CD4-positive, alpha-beta T cell treated with Interferon alpha-2 for 1 hour (primary cell): ENCODE data around the gene PPP1R2C.

Experiments
- DNase-seq, 2 donors: peaks; one replicate each; pipeline ENCODE4 v3.0.0-alpha.2; 2020 to 2022

Gene PPP1R2C

GRCh38 chrX:42748067-42748850 lies 29.7 kb downstream of the PPP1R2C start:
- no peak for DNase-seq

- no peak for DNase-seq
Measured at GRCh38 chrX:42746606-42747005, 31.4 kb downstream of the PPP1R2C start.

DNA sequence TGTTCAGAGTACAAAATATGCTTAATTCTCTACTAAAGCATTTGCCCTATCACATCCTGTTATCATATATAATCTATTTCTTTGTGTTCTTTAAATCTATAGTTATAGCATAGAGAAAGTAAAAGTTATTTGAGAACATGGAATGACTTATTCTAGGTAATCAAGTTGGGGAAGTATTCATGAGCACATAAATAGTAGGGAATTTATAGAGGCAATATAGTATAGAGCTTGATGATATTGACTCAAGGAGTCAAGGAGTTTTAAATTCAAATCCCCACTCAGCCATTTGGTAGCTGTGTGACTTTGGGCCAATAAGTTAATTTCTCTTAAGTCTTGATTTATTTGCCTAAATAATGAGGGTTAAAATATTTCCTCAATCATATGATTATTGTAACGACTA lies 37.5 kb downstream of the PPP1R2C start:
- DNase-seq, result no peak

- DNase-seq, result peak in 1 of 2 donors; percentile 11
Measured at GRCh38 chrX:42739741-42740140, 38.2 kb downstream of the PPP1R2C start.

GRCh38 chrX:42739258-42739657 lies 38.7 kb downstream of the PPP1R2C start:
- peak in 1 of 2 donors; percentile 53 for DNase-seq

DNA sequence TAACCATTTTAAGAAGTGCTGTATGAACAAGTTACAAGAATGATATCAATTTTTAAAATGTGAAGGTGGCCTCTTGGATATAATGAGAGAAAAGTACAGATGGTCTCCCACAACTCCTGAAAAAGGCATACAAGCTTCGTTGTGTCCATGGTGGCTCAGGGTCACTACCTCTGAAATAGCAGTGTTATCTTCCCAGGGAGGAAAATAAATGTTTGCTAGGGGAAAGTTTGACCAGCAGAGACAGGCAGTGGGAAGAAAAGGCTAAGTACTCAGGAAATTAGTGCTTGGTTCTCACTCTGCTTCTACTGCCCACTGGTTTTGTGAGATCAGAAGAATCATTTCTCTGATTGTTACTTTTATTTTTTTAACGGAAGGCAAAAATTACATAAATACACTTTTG lies 39.4 kb downstream of the PPP1R2C start:
- DNase-seq, result no peak

DNA sequence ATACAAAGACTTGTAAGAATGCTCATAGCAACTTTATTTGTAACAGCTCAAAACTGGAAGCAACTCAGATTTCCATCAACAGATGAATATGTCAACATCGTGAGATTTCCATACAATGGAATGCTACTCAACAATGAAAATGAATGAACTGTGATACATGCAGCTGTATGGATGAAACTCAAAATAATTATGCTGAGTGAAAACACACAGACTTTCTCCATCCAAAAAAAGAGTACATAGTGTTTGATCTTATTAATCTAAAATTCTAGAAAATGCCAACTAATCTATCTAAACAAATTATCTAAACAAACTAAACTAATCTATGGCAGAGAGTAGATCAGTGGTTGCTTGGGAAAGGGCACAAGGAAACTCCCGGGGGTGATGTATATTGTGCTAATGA lies 42.7 kb downstream of the PPP1R2C start:
- DNase-seq, result no peak

- no peak for DNase-seq
Measured at GRCh38 chrX:42732506-42732905, 45.5 kb downstream of the PPP1R2C start.
